NCI-H345 treated with DMSO at 0.1 percent for 48 hours (cell line): ENCODE data around the gene SIK3.

Experiments
- DNase-seq: peaks from one replicate; lab custom pipeline; 2025; ENCODE audit not compliant: unreplicated experiment; lab: John Stamatoyannopoulos, UW

The SIK3 gene

GRCh38 chr11:116931206-116931953, 166.8 kb downstream of the SIK3 start:
- DNase-seq: no peak

GRCh38 chr11:116930586-116930985, 167.6 kb downstream of the SIK3 start:
- DNase-seq: no peak

- DNase-seq: no peak
These were observed 168.1 kb downstream of the SIK3 start for GRCh38 chr11:116930177-116930576.

- no peak for DNase-seq
These were observed 168.7 kb downstream of the SIK3 start for GRCh38 chr11:116929414-116930090.

- DNase-seq: no peak
These were observed 169.4 kb downstream of the SIK3 start for GRCh38 chr11:116928845-116929244.

- DNase-seq: no peak
These were observed 170.0 kb downstream of the SIK3 start for GRCh38 chr11:116928102-116928777.

- DNase-seq: no peak
These were observed 170.9 kb downstream of the SIK3 start for GRCh38 chr11:116927163-116927974.

GRCh38 chr11:116925050-116925449, 173.2 kb downstream of the SIK3 start:
- no peak for DNase-seq

- no peak for DNase-seq
These were observed 179.1 kb downstream of the SIK3 start for GRCh38 chr11:116918925-116919655.

GRCh38 chr11:116917632-116918031, 180.6 kb downstream of the SIK3 start:
- DNase-seq: no peak

- no peak for DNase-seq
These were observed 181.3 kb downstream of the SIK3 start for GRCh38 chr11:116916886-116917285.

GRCh38 chr11:116916052-116916451, 182.2 kb downstream of the SIK3 start:
- DNase-seq: no peak

- DNase-seq: no peak
These were observed 185.2 kb downstream of the SIK3 start for GRCh38 chr11:116913000-116913399.

- no peak for DNase-seq
These were observed 186.1 kb downstream of the SIK3 start for GRCh38 chr11:116911976-116912734.

GRCh38 chr11:116910847-116911246, 187.4 kb downstream of the SIK3 start:
- no peak for DNase-seq

GRCh38 chr11:116910378-116910777, 187.8 kb downstream of the SIK3 start:
- no peak for DNase-seq

- DNase-seq: no peak
These were observed 189.0 kb downstream of the SIK3 start for GRCh38 chr11:116909245-116909644.

GRCh38 chr11:116906479-116906878, 191.7 kb downstream of the SIK3 start:
- DNase-seq: no peak

- no peak for DNase-seq
These were observed 195.1 kb downstream of the SIK3 start for GRCh38 chr11:116903090-116903489.
